Subcutaneous adipose tissue (tissue), 4 donors: ENCODE data around the gene MCM9. TPM values are rescaled to one million over a fixed set of nuclear protein-coding genes. Genes with fewer than 3 reads are reported as not detected.

ENCODE experiments used
- CTCF ChIP-seq: fragments of 450-650 bp; IDR thresholded peaks from one replicate; pipeline ENCODE4 v1.5.1; 2016; ENCODE audit warnings: low read depth, mild to moderate bottlenecking, control low read depth, antibody characterized with exemption, moderate library complexity
- total RNA-seq, 4 donors: library from RNA; depleted of rRNA; stranded (reverse); fragments of >200 nt; gene quantifications; one replicate each; pipeline ENCODE4 v1.1.0, GENCODE V29; 2016

MCM9 gene
- total RNA-seq, 4 donors from 2014 or later: 14.1 to 26.4 (median 16.3) TPM

- no peak for TF ChIP-seq CTCF
These were observed 45.8 kb downstream of the MCM9 start for GRCh38 chr6:118889163-118889562.

- no peak for TF ChIP-seq CTCF
These were observed 48.3 kb downstream of the MCM9 start for GRCh38 chr6:118886641-118887040.

- TF ChIP-seq CTCF: no peak
These were observed 52.5 kb downstream of the MCM9 start for GRCh38 chr6:118882314-118882905.

GRCh38 chr6:118881440-118882313 is 53.3 kb downstream of the MCM9 start:
- no peak for TF ChIP-seq CTCF

GRCh38 chr6:118877806-118878205 is 57.2 kb downstream of the MCM9 start:
- no peak for TF ChIP-seq CTCF

- TF ChIP-seq CTCF: no peak
These were observed 58.1 kb downstream of the MCM9 start for GRCh38 chr6:118876814-118877213.

- no peak for TF ChIP-seq CTCF
These were observed 58.8 kb downstream of the MCM9 start for GRCh38 chr6:118876198-118876597.
